ENCODE measurements around the gene PRKAB1. TPM values are rescaled to one million over a fixed set of nuclear protein-coding genes. Genes with fewer than 3 reads are reported as not detected.

PRKAB1 gene
- total RNA-seq, 1 donor from 2014 or later, result 45.6 TPM

DNA sequence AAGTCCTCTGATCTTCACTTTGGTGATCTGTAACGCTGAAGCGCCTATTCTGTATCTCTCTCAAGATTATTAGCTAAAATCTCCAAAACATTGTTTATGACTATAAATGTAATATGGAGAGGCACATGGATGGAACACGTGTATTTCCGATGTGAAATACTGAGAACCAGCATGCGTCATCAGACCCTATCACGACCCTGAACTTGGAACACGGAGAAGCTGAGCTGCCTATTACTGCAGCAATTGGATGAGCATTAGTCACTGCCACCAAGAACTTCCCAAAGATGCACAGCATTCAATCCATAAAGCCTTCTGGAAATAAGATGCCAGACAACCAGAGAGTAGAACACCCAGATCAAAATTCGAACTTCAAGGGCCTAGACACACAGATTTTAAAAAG, 61.9 kb downstream of the PRKAB1 start:
- no peaks in the 10 kb centered on the region for H3K9me3 ChIP-seq
- H3K27ac ChIP-seq, result no peak overlapping the region
- intact Hi-C loops (cut with DNase I), result no loop called here
- DNase-seq (no peak), ATAC-seq (no peak)
- H3K4me3 ChIP-seq, result no peak overlapping the region
- TF ChIP-seq, protein P1, sequence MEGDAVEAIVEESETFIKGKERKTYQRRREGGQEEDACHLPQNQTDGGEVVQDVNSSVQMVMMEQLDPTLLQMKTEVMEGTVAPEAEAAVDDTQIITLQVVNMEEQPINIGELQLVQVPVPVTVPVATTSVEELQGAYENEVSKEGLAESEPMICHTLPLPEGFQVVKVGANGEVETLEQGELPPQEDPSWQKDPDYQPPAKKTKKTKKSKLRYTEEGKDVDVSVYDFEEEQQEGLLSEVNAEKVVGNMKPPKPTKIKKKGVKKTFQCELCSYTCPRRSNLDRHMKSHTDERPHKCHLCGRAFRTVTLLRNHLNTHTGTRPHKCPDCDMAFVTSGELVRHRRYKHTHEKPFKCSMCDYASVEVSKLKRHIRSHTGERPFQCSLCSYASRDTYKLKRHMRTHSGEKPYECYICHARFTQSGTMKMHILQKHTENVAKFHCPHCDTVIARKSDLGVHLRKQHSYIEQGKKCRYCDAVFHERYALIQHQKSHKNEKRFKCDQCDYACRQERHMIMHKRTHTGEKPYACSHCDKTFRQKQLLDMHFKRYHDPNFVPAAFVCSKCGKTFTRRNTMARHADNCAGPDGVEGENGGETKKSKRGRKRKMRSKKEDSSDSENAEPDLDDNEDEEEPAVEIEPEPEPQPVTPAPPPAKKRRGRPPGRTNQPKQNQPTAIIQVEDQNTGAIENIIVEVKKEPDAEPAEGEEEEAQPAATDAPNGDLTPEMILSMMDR (IDR thresholded peaks at IDR 0.05), result no peak
- H3K27me3 ChIP-seq (ENCODE audit: low read depth), result no peaks in the 10 kb centered on the region
- no peaks in the 10 kb centered on the region for H3K36me3 ChIP-seq
- no peaks in the 10 kb centered on the region for H3K4me1 ChIP-seq

DNA sequence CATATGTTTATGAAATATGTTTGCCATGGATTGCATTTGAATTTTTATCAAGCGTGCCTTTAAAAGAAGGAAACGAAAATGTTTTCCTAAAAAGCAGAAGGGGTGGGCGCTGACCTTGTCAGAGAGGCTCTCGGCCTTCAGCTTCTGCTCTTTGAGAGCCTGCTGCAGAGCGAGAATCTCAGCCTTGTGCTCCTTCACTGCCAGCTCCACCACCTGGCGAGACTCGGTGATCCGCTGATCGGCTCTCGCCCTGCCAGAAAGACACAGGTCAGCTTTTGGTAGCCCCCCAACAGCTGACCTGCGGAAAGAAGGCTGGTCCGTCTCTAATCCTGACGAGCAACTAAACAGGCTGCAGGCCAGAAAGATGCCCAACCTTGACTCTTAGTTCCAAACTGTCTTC, 62.4 kb downstream of the PRKAB1 start:
- no peaks in the 10 kb centered on the region for H3K36me3 ChIP-seq
- intact Hi-C loops (cut with DNase I), result no loop called here
- no peak for ATAC-seq
- no peaks in the 10 kb centered on the region for H3K9me3 ChIP-seq
- no peak overlapping the region for H3K4me3 ChIP-seq
- no peaks in the 10 kb centered on the region for H3K4me1 ChIP-seq
- TF ChIP-seq, protein P1 (IDR thresholded peaks at IDR 0.05), result no peak
- H3K27me3 ChIP-seq (ENCODE audit: low read depth), result no peaks in the 10 kb centered on the region
- no peak for DNase-seq
- no peak overlapping the region for H3K27ac ChIP-seq

Small RNA genes lying within 50 kb of the gene (microRNA-seq; reads per million reads assigned to microRNA genes)
- not detected for gene MIR1178 (ENCODE audit: borderline number of aligned reads)

Other genes starting within 250 kb of the PRKAB1 start
- gene TMEM233, start 74.4 kb upstream of the PRKAB1 start, total RNA-seq, result 0.47 TPM
- 18.0 TPM for gene CIT, start 209.2 kb downstream of the PRKAB1 start, total RNA-seq